Endometrium (tissue), 2 donors: Measurements from ENCODE around the gene GLIPR1L2.
"Not testable (repeated sequence)": the region's sequence is repeated elsewhere in the genome, so short reads cannot be mapped to it uniquely, and the experiment has no call there.

Experiments used
- FAIRE-seq: peaks from 2 replicates; lab custom pipeline; 2012; peaks lifted over from hg19 to GRCh38; lab: Jason Lieb, UNC
- donor health status: control.
- donor health status: control.

The GLIPR1L2 gene

DNA sequence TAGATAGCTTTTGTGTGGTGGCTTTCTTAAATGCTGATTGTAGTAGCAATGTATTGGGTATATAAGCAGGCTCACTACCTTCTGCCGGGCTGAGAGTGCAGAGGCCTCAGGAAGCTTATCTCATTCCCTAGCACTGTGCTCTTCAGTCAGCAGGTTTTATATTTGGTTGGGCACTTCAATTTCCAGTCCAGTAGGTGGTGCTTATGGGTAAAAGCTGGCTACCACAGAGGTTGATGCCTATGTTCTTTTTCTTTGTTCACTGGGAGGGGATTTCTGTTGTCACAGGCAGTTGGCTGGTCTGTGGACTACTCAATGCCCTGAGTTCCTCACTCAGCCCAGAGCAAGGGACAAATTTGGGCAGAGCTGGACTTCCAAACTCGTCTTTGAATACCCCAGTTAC is 46.7 kb downstream of the GLIPR1L2 start:
- no peak for FAIRE-seq

GRCh38 chr12:75438059-75438754 is 47.3 kb downstream of the GLIPR1L2 start:
- FAIRE-seq = no peak

- FAIRE-seq = no peak
These were observed 48.2 kb downstream of the GLIPR1L2 start for GRCh38 chr12:75439048-75439447.

- FAIRE-seq = no peak
These were observed 49.0 kb downstream of the GLIPR1L2 start for GRCh38 chr12:75439930-75440329.

- FAIRE-seq = not testable (repeated sequence)
These were observed 51.0 kb downstream of the GLIPR1L2 start for GRCh38 chr12:75441687-75442449.

- not testable (repeated sequence) for FAIRE-seq
These were observed 51.6 kb downstream of the GLIPR1L2 start for GRCh38 chr12:75442454-75442853.

- FAIRE-seq = no peak
These were observed 52.8 kb downstream of the GLIPR1L2 start for GRCh38 chr12:75443709-75444108.

GRCh38 chr12:75444429-75445136 is 53.7 kb downstream of the GLIPR1L2 start:
- no peak for FAIRE-seq

DNA sequence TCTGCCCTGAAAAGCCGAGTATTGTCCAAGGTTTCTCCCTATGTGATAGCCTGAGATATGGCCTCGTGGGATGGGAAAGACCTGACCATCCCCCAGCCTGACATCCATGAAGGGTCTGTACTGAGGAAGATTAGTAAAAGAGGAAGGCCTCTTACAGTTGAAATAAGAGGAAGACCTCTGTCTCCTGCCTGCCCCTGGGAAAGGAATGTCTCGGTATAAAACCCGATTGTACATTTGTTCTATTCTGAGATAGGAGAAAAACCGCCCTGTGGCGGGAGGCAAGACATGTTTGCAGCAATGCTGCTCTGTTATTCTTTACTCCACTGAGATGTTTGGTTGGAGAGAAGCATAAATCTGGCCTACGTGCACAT is 54.2 kb downstream of the GLIPR1L2 start:
- not testable (repeated sequence) for FAIRE-seq

DNA sequence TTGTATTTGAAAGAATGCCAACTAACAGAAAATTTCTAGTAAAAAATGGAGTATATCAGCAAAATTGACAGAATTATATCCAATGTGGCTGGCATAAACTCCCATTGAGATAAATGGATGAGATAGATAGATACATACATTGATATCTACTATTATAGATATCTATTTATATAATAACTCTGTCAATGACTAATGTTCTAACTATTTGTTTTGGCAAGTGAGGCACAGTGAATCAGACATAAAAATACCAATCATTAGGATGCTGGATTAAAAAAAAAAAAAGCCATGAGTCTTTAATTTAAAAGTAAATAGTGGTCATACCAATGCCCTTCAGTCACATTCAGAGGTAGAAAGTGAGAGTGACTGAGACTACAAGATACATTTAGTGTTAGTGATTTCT is 56.0 kb downstream of the GLIPR1L2 start:
- no peak for FAIRE-seq

- no peak for FAIRE-seq
These were observed 57.0 kb downstream of the GLIPR1L2 start for GRCh38 chr12:75447691-75448393.

DNA sequence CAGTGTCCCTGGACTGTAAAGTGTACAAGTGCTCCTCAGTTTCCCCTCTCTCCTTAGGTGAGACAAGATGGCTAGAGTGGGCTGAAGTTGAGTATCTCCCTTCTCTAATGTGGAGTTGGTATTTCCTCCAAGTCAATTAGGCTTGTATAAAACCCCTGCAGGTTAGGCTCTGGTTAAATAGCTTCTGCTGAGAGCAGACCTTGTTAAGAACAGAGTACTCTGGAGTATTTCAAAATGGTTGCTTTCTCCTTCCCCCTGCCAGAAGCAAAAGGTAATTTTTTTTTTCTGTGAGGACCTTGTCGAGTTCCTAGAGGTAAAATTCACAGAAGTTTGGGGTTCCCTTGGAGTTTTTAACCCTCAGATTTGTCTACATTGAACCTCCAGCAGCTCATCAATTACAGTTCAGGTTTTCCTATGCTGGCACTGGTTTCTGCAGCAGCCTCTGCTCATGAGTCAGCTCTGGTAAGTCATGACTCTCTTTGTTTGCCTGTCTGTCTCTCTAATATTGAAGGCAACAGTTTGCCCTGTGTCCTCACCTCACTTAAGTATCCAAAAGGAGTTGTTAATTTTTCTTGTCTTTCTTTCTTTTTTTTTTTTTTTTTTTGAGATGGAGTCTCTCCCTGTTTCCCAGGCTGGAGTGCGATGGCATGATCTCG is 61.9 kb downstream of the GLIPR1L2 start:
- no peak for FAIRE-seq

GRCh38 chr12:75455839-75456238 is 65.0 kb downstream of the GLIPR1L2 start:
- FAIRE-seq = no peak

- no peak for FAIRE-seq
These were observed 66.3 kb downstream of the GLIPR1L2 start for GRCh38 chr12:75457191-75457590.

- FAIRE-seq = not testable (repeated sequence)
These were observed 67.0 kb downstream of the GLIPR1L2 start for GRCh38 chr12:75457866-75458265.

GRCh38 chr12:75459755-75460154 is 68.9 kb downstream of the GLIPR1L2 start:
- FAIRE-seq = no peak

GRCh38 chr12:75460204-75460603 is 69.3 kb downstream of the GLIPR1L2 start:
- FAIRE-seq = no peak

DNA sequence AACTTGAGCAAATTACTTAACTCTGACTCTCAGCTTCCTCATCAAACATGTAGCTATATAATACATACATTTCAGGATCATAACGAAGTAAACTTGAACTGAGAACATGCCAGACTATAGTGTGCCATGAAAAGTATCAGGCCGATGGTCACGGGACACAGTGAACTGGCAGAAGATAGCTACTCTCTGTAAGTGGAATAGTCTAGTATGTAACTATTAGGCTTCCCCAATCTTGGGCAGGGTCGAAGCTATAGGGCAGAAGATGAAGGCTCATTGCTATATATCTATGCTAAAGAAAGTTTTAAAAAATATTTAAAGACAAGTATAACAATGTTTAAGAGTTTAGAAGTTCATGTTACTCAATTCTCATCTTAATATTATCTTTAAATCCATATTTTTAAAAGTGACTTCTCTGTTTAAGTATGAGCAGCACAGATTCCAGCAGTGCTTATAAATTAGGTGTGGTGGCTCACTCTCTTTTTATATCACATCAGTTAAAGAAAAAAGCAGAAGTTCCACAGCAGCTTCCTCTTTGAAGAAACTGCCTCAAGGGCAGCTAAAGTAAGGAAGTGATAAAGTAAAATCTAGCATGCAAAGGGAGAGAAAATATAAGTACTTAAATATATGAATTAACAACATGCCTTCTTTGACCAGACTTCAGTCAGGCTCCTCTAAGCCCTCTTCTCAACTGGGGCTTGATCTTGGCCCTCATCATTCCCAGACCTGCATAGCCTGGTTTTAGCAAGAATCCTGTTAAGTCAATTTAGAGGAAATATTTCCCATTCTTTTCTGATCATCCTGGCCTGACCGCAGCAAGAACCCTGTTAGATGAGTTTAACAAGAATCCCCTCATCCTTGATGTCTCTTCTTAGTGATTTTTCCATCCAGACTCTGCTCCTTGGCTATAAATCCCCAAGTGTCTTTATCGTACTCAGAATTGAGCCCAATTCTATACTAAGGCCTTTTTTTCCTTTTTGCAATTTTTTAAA is 81.3 kb downstream of the GLIPR1L2 start:
- no peak for FAIRE-seq

DNA sequence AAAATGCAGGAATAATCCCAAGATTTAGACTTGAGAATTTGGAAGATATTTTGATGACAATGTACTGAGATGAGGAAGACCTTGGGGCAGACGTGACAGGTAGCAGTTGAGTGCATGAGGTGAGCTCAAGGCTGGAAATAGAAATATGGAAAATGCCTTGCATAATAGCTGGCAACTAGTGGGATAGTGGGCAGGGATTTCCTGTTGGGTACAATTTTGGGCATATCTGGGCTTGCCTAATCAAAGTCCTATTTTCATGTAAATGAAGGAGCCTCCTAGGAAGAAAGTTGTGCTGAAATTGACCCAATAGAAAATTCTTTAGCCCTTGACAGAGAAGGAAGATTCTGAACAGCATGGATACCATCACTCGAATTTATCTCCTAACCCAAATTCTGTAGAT is 83.2 kb downstream of the GLIPR1L2 start:
- FAIRE-seq = no peak

DNA sequence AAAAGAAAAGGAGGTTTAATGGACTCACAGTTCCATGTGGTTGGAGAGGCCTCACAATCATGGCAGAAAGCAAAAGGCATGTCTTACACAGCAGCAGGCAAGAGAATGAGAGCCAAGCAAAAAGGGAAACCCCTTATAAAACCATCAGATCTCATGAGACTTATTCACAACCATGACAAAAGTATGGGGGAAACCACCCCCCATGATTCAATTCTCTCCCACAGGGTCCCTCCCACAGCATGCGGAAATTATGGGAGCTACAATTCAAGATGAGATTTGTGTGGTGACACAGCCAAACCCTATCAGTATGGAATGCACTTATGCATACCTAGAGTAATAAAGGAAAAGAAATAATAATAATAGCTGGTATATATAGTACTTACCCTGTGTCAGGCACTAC is 85.2 kb downstream of the GLIPR1L2 start:
- no peak for FAIRE-seq

GRCh38 chr12:75477137-75477536 is 86.2 kb downstream of the GLIPR1L2 start:
- no peak for FAIRE-seq
